NCI-H226 (cell line): ENCODE measurements around the gene NFKBIE.
"Not testable (repeated sequence)": the region's sequence is repeated elsewhere in the genome, so short reads cannot be mapped to it uniquely, and the experiment has no call there.

Experiments
- DNase-seq: peaks from one replicate; pipeline ENCODE4 v3.0.0-alpha.2; 2015

NFKBIE gene

GRCh38 chr6:44238687-44239350 lies 26.5 kb downstream of the NFKBIE start:
- no peak for DNase-seq

GRCh38 chr6:44237813-44238433 lies 27.4 kb downstream of the NFKBIE start:
- DNase-seq = peak; percentile 45

- peak; percentile 95 for DNase-seq
These were observed 28.1 kb downstream of the NFKBIE start for GRCh38 chr6:44237021-44237812.

GRCh38 chr6:44235891-44236516 lies 29.3 kb downstream of the NFKBIE start:
- no peak for DNase-seq

GRCh38 chr6:44235269-44235668 lies 30.1 kb downstream of the NFKBIE start:
- DNase-seq = no peak

- peak; percentile 81 for DNase-seq
These were observed 31.0 kb downstream of the NFKBIE start for GRCh38 chr6:44234101-44235025.

GRCh38 chr6:44233567-44234100 lies 31.7 kb downstream of the NFKBIE start:
- DNase-seq = no peak

- DNase-seq = no peak
These were observed 32.4 kb downstream of the NFKBIE start for GRCh38 chr6:44232676-44233566.

GRCh38 chr6:44231426-44231825 lies 33.9 kb downstream of the NFKBIE start:
- not testable (repeated sequence) for DNase-seq

GRCh38 chr6:44230034-44230675 lies 35.2 kb downstream of the NFKBIE start:
- DNase-seq = no peak

- DNase-seq = no peak
These were observed 35.8 kb downstream of the NFKBIE start for GRCh38 chr6:44229376-44230033.

- DNase-seq = no peak
These were observed 36.5 kb downstream of the NFKBIE start for GRCh38 chr6:44228836-44229235.

- no peak for DNase-seq
These were observed 36.9 kb downstream of the NFKBIE start for GRCh38 chr6:44228433-44228832.

- no peak for DNase-seq
These were observed 37.3 kb downstream of the NFKBIE start for GRCh38 chr6:44228031-44228430.

GRCh38 chr6:44227148-44227793 lies 38.1 kb downstream of the NFKBIE start:
- no peak for DNase-seq

- no peak for DNase-seq
These were observed 38.8 kb downstream of the NFKBIE start for GRCh38 chr6:44226368-44227147.

GRCh38 chr6:44225579-44226325 lies 39.6 kb downstream of the NFKBIE start:
- no peak for DNase-seq

GRCh38 chr6:44224965-44225305 lies 40.4 kb downstream of the NFKBIE start:
- DNase-seq = no peak
